ENCODE results near the gene CD70. TPM values are rescaled to one million over a fixed set of nuclear protein-coding genes. Genes with fewer than 3 reads are reported as not detected.

The CD70 gene
- total and polyA plus RNA-seq, 2 donors (not counting 1 experiment from before 2014, with no cell fraction given), result not detected

GRCh38 chr19:6593651-6594416, 2.9 kb upstream of the CD70 start:
- Histone ChIP-seq H3K9me3 (ENCODE audit: control insufficient read depth, insufficient read depth, low read depth, low read length) (no peaks in the 10 kb centered on the region), H3K4me1 (ENCODE audit: control insufficient read depth, extremely low read depth, insufficient read depth, low read length) (no peaks in the 10 kb centered on the region), H3K36me3 (ENCODE audit: control insufficient read depth, insufficient read depth, low read length) (no peaks in the 10 kb centered on the region), H3K27ac (ENCODE audit: insufficient read depth, low read length) (no peak overlapping the region), H3K4me2 (ENCODE audit: extremely low read depth, insufficient read depth, low read length) (no peak overlapping the region), H4K20me1 (ENCODE audit: control insufficient read depth, extremely low read depth, insufficient read depth, low read length) (no peaks in the 10 kb centered on the region), H3K9ac (ENCODE audit: insufficient read depth, low read length) (no peak overlapping the region), H2AFZ (ENCODE audit: low read length) (no peak overlapping the region), H3K79me2 (ENCODE audit: control insufficient read depth, insufficient read depth, low read length) (no peaks in the 10 kb centered on the region), H3K4me3 (replicated peaks in 1 of 4; ENCODE audit: control extremely low read depth in 1 of 4, insufficient read depth in 1 of 4, low read depth in 3 of 4, low read length in 4 of 4) (no peak overlapping the region), H3K27me3 (ENCODE audit: control insufficient read depth, insufficient read depth, low read length) (peaks cover 6% of the 10 kb centered on the region)
- no peak for TF ChIP-seq CTCF (conservative IDR thresholded peaks at IDR 0.05 in 1 of 2, IDR thresholded peaks at IDR 0.05 in 1 of 2; ENCODE audit: low read depth in 1 of 2, low read length in 2 of 2)
- no peak for TF ChIP-seq EZH2 (IDR thresholded peaks at IDR 0.05; ENCODE audit: low read length, missing control alignments)
- DNase-seq (ENCODE audit: low read depth in 2 of 2), result no peak

GRCh38 chr19:6590258-6590826, 608 bp downstream of the CD70 start:
- no peaks in the 10 kb centered on the region for H3K4me1 ChIP-seq (ENCODE audit: control insufficient read depth, extremely low read depth, insufficient read depth, low read length)
- no peaks in the 10 kb centered on the region for H4K20me1 ChIP-seq (ENCODE audit: control insufficient read depth, extremely low read depth, insufficient read depth, low read length)
- no peaks in the 10 kb centered on the region for H3K36me3 ChIP-seq (ENCODE audit: control insufficient read depth, insufficient read depth, low read length)
- TF ChIP-seq EZH2 (IDR thresholded peaks at IDR 0.05; ENCODE audit: low read length, missing control alignments), result no peak
- no peak for TF ChIP-seq CTCF (conservative IDR thresholded peaks at IDR 0.05 in 1 of 2, IDR thresholded peaks at IDR 0.05 in 1 of 2; ENCODE audit: low read depth in 1 of 2, low read length in 2 of 2)
- H3K4me3 ChIP-seq (replicated peaks in 1 of 4; ENCODE audit: control extremely low read depth in 1 of 4, insufficient read depth in 1 of 4, low read depth in 3 of 4, low read length in 4 of 4), result no peak overlapping the region
- no peaks in the 10 kb centered on the region for H3K79me2 ChIP-seq (ENCODE audit: control insufficient read depth, insufficient read depth, low read length)
- no peak overlapping the region for H3K9ac ChIP-seq (ENCODE audit: insufficient read depth, low read length)
- no peak overlapping the region for H3K4me2 ChIP-seq (ENCODE audit: extremely low read depth, insufficient read depth, low read length)
- H2AFZ ChIP-seq (ENCODE audit: low read length), result no peak overlapping the region
- H3K27me3 ChIP-seq (ENCODE audit: control insufficient read depth, insufficient read depth, low read length), result peaks cover 17% of the 10 kb centered on the region
- no peaks in the 10 kb centered on the region for H3K9me3 ChIP-seq (ENCODE audit: control insufficient read depth, insufficient read depth, low read depth, low read length)
- DNase-seq (ENCODE audit: low read depth in 2 of 2), result no peak
- no peak overlapping the region for H3K27ac ChIP-seq (ENCODE audit: insufficient read depth, low read length)

- Histone ChIP-seq H3K27ac (ENCODE audit: insufficient read depth, low read length) (no peak overlapping the region), H3K9me3 (ENCODE audit: control insufficient read depth, insufficient read depth, low read depth, low read length) (no peaks in the 10 kb centered on the region), H2AFZ (ENCODE audit: low read length) (no peak overlapping the region), H3K27me3 (ENCODE audit: control insufficient read depth, insufficient read depth, low read length) (peaks cover 17% of the 10 kb centered on the region), H3K4me1 (ENCODE audit: control insufficient read depth, extremely low read depth, insufficient read depth, low read length) (no peaks in the 10 kb centered on the region), H3K4me3 (replicated peaks in 1 of 4; ENCODE audit: control extremely low read depth in 1 of 4, insufficient read depth in 1 of 4, low read depth in 3 of 4, low read length in 4 of 4) (no peak overlapping the region), H3K36me3 (ENCODE audit: control insufficient read depth, insufficient read depth, low read length) (no peaks in the 10 kb centered on the region), H3K9ac (ENCODE audit: insufficient read depth, low read length) (no peak overlapping the region), H3K79me2 (ENCODE audit: control insufficient read depth, insufficient read depth, low read length) (no peaks in the 10 kb centered on the region), H4K20me1 (ENCODE audit: control insufficient read depth, extremely low read depth, insufficient read depth, low read length) (no peaks in the 10 kb centered on the region), H3K4me2 (ENCODE audit: extremely low read depth, insufficient read depth, low read length) (no peak overlapping the region)
- DNase-seq (ENCODE audit: low read depth in 2 of 2), result no peak
- TF ChIP-seq EZH2 (IDR thresholded peaks at IDR 0.05; ENCODE audit: low read length, missing control alignments), result no peak
- TF ChIP-seq CTCF (conservative IDR thresholded peaks at IDR 0.05 in 1 of 2, IDR thresholded peaks at IDR 0.05 in 1 of 2; ENCODE audit: low read depth in 1 of 2, low read length in 2 of 2), result no peak
Measured at GRCh38 chr19:6589711-6590257, 1.2 kb downstream of the CD70 start.

All from fibroblast of lung (primary cell).